Cardiac muscle cell (in vitro differentiated cells and primary cell): ENCODE data around the gene MYH15. TPM values are rescaled to one million over a fixed set of nuclear protein-coding genes. Genes with fewer than 3 reads are reported as not detected.

ENCODE experiments used
- DNase-seq, 2 donors: peaks; one replicate each; pipeline versions ENCODE4 v3.0.0 to v3.0.0-alpha.2; 2010 to 2017; ENCODE audit warnings: low read depth in 1 of 2, low spot score in 1 of 2
- H3K27ac ChIP-seq: fragments of 200-600 bp; sonication (generic); 2 replicates; pipeline ENCODE4 v1.5.1; 2016
- H3K27me3 ChIP-seq: fragments of 200-600 bp; sonication (generic); 2 replicates; pipeline ENCODE4 v1.6.0; 2016; ENCODE audit warnings: control low read depth
- H3K36me3 ChIP-seq: fragments of 200-600 bp; sonication (generic); 2 replicates; pipeline ENCODE4 v1.5.1; 2016; ENCODE audit warnings: control low read depth
- H3K4me1 ChIP-seq: fragments of 200-600 bp; sonication (generic); 2 replicates; pipeline ENCODE4 v1.8.1; 2017; ENCODE audit warnings: low read depth, mild to moderate bottlenecking, mixed run types
- H3K4me3 ChIP-seq: fragments of 200-600 bp; sonication (generic); 2 replicates; pipeline ENCODE4 v1.5.1; 2016; ENCODE audit warnings: mild to moderate bottlenecking
- H3K9me3 ChIP-seq: fragments of 200-600 bp; sonication (generic); 2 replicates; pipeline ENCODE4 v1.5.1; 2017; ENCODE audit warnings: low read depth, mild to moderate bottlenecking, control low read depth
- polyA plus RNA-seq: library from polyadenylated mRNA; unstranded; fragments of >200 nt; fragmentation: Nextera tagmentation; extraction: Ambion mirVana; gene quantifications from 2 replicates; pipeline ENCODE4 v1.2.1, GENCODE V29; 2016
- total RNA-seq: library from RNA; depleted of rRNA; stranded (reverse); fragments of >200 nt; gene quantifications from 2 replicates; pipeline ENCODE4 v1.2.3, GENCODE V29; 2016
- TF ChIP-seq, protein P1 (sequence below): IDR thresholded peaks from 2 replicates; pipeline ENCODE4 v1.5.1; 2012; ENCODE audit warnings: low read depth, mild to moderate bottlenecking, low read length

The MYH15 gene
- total and polyA plus RNA-seq, 2 experiments from 2014 or later: 0.24 to 0.55 TPM

DNA sequence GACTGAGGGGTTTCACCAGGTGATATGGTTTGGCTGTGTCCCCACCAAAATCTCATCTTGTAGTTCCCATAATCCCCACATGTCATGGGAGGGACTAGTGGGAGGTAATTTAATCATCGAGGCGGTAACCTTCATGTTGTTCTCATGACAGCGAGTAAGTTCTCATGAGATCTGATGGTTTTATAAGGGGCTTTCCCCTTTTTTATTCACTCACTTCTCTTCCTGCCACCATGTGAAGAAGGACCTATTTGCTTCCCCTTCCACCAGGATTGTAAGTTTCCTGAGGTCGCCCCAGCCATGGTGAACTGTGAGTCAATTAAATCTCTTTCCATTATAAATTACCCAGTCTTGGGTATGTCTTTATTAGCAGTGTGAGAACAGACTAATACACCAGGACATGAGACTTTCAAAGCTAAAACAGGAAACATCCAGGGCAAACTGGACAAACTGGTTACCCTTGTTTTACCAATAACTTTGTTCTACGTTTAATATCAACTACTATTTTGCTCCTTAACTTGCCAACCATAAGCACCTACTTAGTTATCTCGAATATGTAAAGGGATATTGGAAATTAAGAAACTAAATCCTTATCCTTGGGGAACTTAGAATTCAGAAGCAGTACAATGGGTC is 98.2 kb downstream of the MYH15 start:
- Histone ChIP-seq H3K4me3 (no peak overlapping the region), H3K27me3 (no peaks in the 10 kb centered on the region), H3K36me3 (no peaks in the 10 kb centered on the region), H3K27ac (no peak overlapping the region), H3K4me1 (no peaks in the 10 kb centered on the region), H3K9me3 (no peaks in the 10 kb centered on the region)
- DNase-seq: no peak
- TF ChIP-seq, protein P1, sequence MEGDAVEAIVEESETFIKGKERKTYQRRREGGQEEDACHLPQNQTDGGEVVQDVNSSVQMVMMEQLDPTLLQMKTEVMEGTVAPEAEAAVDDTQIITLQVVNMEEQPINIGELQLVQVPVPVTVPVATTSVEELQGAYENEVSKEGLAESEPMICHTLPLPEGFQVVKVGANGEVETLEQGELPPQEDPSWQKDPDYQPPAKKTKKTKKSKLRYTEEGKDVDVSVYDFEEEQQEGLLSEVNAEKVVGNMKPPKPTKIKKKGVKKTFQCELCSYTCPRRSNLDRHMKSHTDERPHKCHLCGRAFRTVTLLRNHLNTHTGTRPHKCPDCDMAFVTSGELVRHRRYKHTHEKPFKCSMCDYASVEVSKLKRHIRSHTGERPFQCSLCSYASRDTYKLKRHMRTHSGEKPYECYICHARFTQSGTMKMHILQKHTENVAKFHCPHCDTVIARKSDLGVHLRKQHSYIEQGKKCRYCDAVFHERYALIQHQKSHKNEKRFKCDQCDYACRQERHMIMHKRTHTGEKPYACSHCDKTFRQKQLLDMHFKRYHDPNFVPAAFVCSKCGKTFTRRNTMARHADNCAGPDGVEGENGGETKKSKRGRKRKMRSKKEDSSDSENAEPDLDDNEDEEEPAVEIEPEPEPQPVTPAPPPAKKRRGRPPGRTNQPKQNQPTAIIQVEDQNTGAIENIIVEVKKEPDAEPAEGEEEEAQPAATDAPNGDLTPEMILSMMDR: no peak

DNA sequence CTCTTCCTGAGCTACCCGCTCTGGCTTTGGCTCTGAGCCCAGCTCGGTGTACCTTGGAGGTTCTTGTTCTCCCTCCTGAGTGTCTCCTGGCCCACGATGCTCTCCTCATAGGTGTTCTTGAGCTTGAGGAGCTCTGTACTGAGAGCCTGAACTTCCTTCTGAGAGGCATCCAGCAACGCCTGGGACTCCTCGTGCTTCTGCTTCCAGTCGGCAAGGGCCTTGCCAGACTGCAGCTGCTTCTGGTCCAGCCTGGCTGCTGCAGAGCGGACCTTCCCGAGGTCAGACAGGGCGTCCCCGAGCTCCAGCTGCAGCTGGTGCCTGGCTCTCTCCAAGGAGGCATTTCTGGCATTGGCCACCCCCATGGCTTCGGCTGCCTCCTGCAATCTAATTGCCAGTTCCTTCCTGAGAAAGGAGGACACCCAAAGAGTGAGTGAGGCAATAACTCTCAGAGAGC is 99.8 kb downstream of the MYH15 start:
- no peaks in the 10 kb centered on the region for H3K27me3 ChIP-seq
- no peak for DNase-seq
- H3K9me3 ChIP-seq: no peaks in the 10 kb centered on the region
- H3K27ac ChIP-seq: no peak overlapping the region
- no peak overlapping the region for H3K4me3 ChIP-seq
- H3K4me1 ChIP-seq: no peaks in the 10 kb centered on the region
- TF ChIP-seq, protein P1: no peak
- H3K36me3 ChIP-seq: no peaks in the 10 kb centered on the region

GRCh38 chr3:108409800-108410178 is 100.6 kb downstream of the MYH15 start:
- no peak for DNase-seq
- H3K36me3 ChIP-seq: no peaks in the 10 kb centered on the region

GRCh38 chr3:108408883-108409799 is 101.3 kb downstream of the MYH15 start:
- Histone ChIP-seq H3K9me3 (no peaks in the 10 kb centered on the region), H3K4me1 (peaks cover 6% of the 10 kb centered on the region), H3K27me3 (no peaks in the 10 kb centered on the region), H3K36me3 (no peaks in the 10 kb centered on the region), H3K4me3 (no peak overlapping the region), H3K27ac (no peak overlapping the region)
- DNase-seq: no peak
- TF ChIP-seq, protein P1: no peak

More at GRCh38 chr3:108409800-108410178, 100.6 kb downstream of the MYH15 start:
- Histone ChIP-seq H3K9me3 (no peaks in the 10 kb centered on the region), H3K27ac (no peak overlapping the region), H3K27me3 (no peaks in the 10 kb centered on the region), H3K4me3 (no peak overlapping the region), H3K4me1 (no peaks in the 10 kb centered on the region)
- TF ChIP-seq, protein P1: no peak

DNA sequence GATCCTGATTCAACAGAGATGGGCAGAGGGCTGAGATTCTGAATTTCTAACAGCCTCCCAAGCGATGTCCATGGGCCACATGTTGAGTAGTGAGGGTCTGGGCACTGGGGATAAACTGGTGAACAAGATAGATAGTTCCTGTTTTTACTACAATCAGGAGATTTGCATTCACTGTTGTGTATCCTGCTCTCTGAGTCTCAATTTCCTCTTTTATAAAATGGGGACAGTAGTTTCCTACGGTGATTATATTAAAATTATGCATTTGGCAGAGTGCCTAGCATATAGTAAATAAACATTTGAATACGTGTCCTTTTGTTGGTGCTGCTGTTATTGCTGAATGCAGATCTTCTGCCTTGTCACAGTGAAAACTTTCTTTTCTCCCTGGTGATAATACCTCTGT is 102.5 kb downstream of the MYH15 start:
- Histone ChIP-seq H3K36me3 (no peaks in the 10 kb centered on the region), H3K27me3 (no peaks in the 10 kb centered on the region), H3K27ac (no peak overlapping the region), H3K4me3 (no peak overlapping the region), H3K4me1 (peaks cover 17% of the 10 kb centered on the region), H3K9me3 (no peaks in the 10 kb centered on the region)
- DNase-seq: no peak
- TF ChIP-seq, protein P1: no peak
